KMS-11 (cell line): ENCODE results near the gene TAF3.

Source experiments
- H2AFZ ChIP-seq: fragments of 200-600 bp; sonication (generic); 2 replicates; pipeline ENCODE4 v1.6.1; 2016; ENCODE audit warnings: antibody characterized with exemption, mixed run types, low read depth
- H3K27ac ChIP-seq: fragments of 200-600 bp; sonication (generic); 2 replicates; pipeline ENCODE4 v1.6.1; 2016; ENCODE audit warnings: mild to moderate bottlenecking, mixed run types
- H3K27me3 ChIP-seq: fragments of 200-600 bp; sonication (generic); 2 replicates; pipeline ENCODE4 v1.6.1; 2017; ENCODE audit warnings: mild to moderate bottlenecking, low read depth, mixed run types, moderate library complexity; ENCODE audit not compliant: insufficient read depth
- H3K36me3 ChIP-seq: fragments of 200-600 bp; sonication (generic); 2 replicates; pipeline ENCODE4 v1.6.1; 2017; ENCODE audit warnings: mild to moderate bottlenecking, mixed run types; ENCODE audit not compliant: insufficient read depth
- H3K4me1 ChIP-seq: fragments of 200-600 bp; sonication (generic); 2 replicates; pipeline ENCODE4 v1.6.1; 2016; ENCODE audit warnings: mild to moderate bottlenecking, low read depth, mixed run types; ENCODE audit not compliant: poor library complexity, severe bottlenecking
- H3K4me2 ChIP-seq: fragments of 200-600 bp; sonication (generic); 2 replicates; pipeline ENCODE4 v1.7.0; 2016; ENCODE audit warnings: mild to moderate bottlenecking, mixed run types
- H3K4me3 ChIP-seq: fragments of 200-600 bp; sonication (generic); IDR thresholded peaks from 2 replicates; pipeline ENCODE4 v1.6.1; 2017; ENCODE audit warnings: low read depth, low read length, mixed read lengths; ENCODE audit not compliant: insufficient read depth
- H3K79me2 ChIP-seq: fragments of 200-600 bp; sonication (generic); 2 replicates; pipeline ENCODE4 v1.6.1; 2016; ENCODE audit warnings: low read depth, mixed run types; ENCODE audit not compliant: insufficient read depth
- H3K9ac ChIP-seq: fragments of 200-600 bp; sonication (generic); 2 replicates; pipeline ENCODE4 v1.6.1; 2016; ENCODE audit warnings: mild to moderate bottlenecking, mixed run types
- H4K20me1 ChIP-seq: fragments of 200-600 bp; sonication (generic); 2 replicates; pipeline ENCODE4 v1.6.1; 2016; ENCODE audit warnings: mild to moderate bottlenecking, mixed run types; ENCODE audit not compliant: insufficient read depth
- CTCF ChIP-seq: fragments of 200-600 bp; sonication (generic); conservative IDR thresholded peaks from 2 replicates; pipeline ENCODE4 v1.6.1; 2017; ENCODE audit warnings: low read depth, mild to moderate bottlenecking, antibody characterized with exemption, low read length, moderate library complexity, mixed read lengths

Gene TAF3

GRCh38 chr10:8061274-8062211 is 243.2 kb downstream of the TAF3 start:
- Histone ChIP-seq H3K27me3 (no peaks in the 10 kb centered on the region), H3K4me2 (no peak overlapping the region)

GRCh38 chr10:8063128-8063908 is 245.0 kb downstream of the TAF3 start:
- Histone ChIP-seq H2AFZ (no peak overlapping the region), H3K9ac (no peak overlapping the region), H3K36me3 (no peaks in the 10 kb centered on the region), H4K20me1 (no peaks in the 10 kb centered on the region), H3K4me1 (no peaks in the 10 kb centered on the region), H3K27me3 (no peaks in the 10 kb centered on the region), H3K79me2 (no peaks in the 10 kb centered on the region), H3K27ac (no peak overlapping the region), H3K4me2 (no peak overlapping the region), H3K4me3 (no peak overlapping the region)
- TF ChIP-seq CTCF = no peak

More at GRCh38 chr10:8061274-8062211, 243.2 kb downstream of the TAF3 start:
- no peak for TF ChIP-seq CTCF
- no peak overlapping the region for H3K9ac ChIP-seq
- no peak overlapping the region for H2AFZ ChIP-seq
- H3K36me3 ChIP-seq = no peaks in the 10 kb centered on the region
- H3K79me2 ChIP-seq = no peaks in the 10 kb centered on the region
- H3K27ac ChIP-seq = no peak overlapping the region
- no peaks in the 10 kb centered on the region for H4K20me1 ChIP-seq
- H3K4me3 ChIP-seq = no peak overlapping the region
- no peaks in the 10 kb centered on the region for H3K4me1 ChIP-seq

- Histone ChIP-seq H3K27me3 (no peaks in the 10 kb centered on the region), H3K36me3 (no peaks in the 10 kb centered on the region), H3K4me2 (no peak overlapping the region), H3K4me3 (no peak overlapping the region), H3K27ac (no peak overlapping the region), H3K9ac (no peak overlapping the region), H4K20me1 (no peaks in the 10 kb centered on the region), H2AFZ (no peak overlapping the region), H3K4me1 (no peaks in the 10 kb centered on the region), H3K79me2 (no peaks in the 10 kb centered on the region)
- no peak for TF ChIP-seq CTCF
These were observed 245.6 kb downstream of the TAF3 start for GRCh38 chr10:8063935-8064334.

- Histone ChIP-seq H4K20me1 (no peaks in the 10 kb centered on the region), H3K27ac (no peak overlapping the region), H3K4me2 (no peak overlapping the region), H3K27me3 (no peaks in the 10 kb centered on the region), H3K4me1 (no peaks in the 10 kb centered on the region), H3K36me3 (no peaks in the 10 kb centered on the region), H3K9ac (no peak overlapping the region), H3K4me3 (no peak overlapping the region), H3K79me2 (no peaks in the 10 kb centered on the region), H2AFZ (no peak overlapping the region)
- TF ChIP-seq CTCF = no peak
These were observed 246.1 kb downstream of the TAF3 start for GRCh38 chr10:8064436-8064835.
